Measurements from ENCODE around the gene RBMS1.

RBMS1 gene

GRCh38 chr2:160241251-160242137, 252.1 kb downstream of the RBMS1 start:
- no peak for TF ChIP-seq CTCF (IDR thresholded peaks at IDR 0.05; ENCODE audit: extremely low read depth, missing control alignments)
- DNase-seq (ENCODE audit: low spot score), result no peak

- TF ChIP-seq CTCF (IDR thresholded peaks at IDR 0.05; ENCODE audit: extremely low read depth, missing control alignments), result no peak
- no peak for DNase-seq (ENCODE audit: low spot score)
Observed at GRCh38 chr2:160239436-160239835, 254.2 kb downstream of the RBMS1 start.

GRCh38 chr2:160238392-160238791, 255.2 kb downstream of the RBMS1 start:
- no peak for DNase-seq (ENCODE audit: low spot score)
- no peak for TF ChIP-seq CTCF (IDR thresholded peaks at IDR 0.05; ENCODE audit: extremely low read depth, missing control alignments)

GRCh38 chr2:160232905-160233475, 260.6 kb downstream of the RBMS1 start:
- no peak for DNase-seq (ENCODE audit: low spot score)
- no peak for TF ChIP-seq CTCF (IDR thresholded peaks at IDR 0.05; ENCODE audit: extremely low read depth, missing control alignments)

- TF ChIP-seq CTCF (IDR thresholded peaks at IDR 0.05; ENCODE audit: extremely low read depth, missing control alignments), result no peak
- DNase-seq (ENCODE audit: low spot score), result no peak
Observed at GRCh38 chr2:160229591-160229990, 264.0 kb downstream of the RBMS1 start.

- no peak for TF ChIP-seq CTCF (IDR thresholded peaks at IDR 0.05; ENCODE audit: extremely low read depth, missing control alignments)
- no peak for DNase-seq (ENCODE audit: low spot score)
Observed at GRCh38 chr2:160228141-160228917, 265.3 kb downstream of the RBMS1 start.
